ENCODE measurements around the gene HDAC4.

DNA sequence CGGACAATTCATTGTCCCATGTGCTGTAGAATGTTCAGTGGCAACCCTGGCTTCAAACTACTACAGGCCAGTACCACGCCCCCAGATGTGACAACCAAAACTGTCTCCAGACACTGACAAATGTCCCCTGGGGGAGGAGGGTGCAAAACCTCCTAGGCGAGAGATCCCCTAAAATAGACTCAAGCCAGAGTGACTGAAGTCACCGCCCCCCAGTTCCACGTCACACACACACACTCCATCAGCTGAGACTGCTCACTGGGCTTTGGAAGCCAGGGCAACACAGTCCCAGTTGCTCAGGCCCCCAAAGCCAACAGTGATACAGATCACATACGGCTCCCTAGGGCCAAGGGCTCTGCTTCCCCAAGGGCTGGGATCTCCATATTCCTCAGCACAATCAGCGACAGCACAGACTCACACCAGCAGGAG is 19.1 kb downstream of the HDAC4 start:
- TF ChIP-seq SP1 (CRISPR knock-in tag; conservative IDR thresholded peaks at IDR 0.05): no peak
- no peak for TF ChIP-seq ZNF263 (CRISPR knock-in tag; IDR thresholded peaks at IDR 0.05; ENCODE audit: low read depth)
- TF ChIP-seq TEAD1 (CRISPR knock-in tag; IDR thresholded peaks at IDR 0.05): no peak
- TF ChIP-seq, protein P1, sequence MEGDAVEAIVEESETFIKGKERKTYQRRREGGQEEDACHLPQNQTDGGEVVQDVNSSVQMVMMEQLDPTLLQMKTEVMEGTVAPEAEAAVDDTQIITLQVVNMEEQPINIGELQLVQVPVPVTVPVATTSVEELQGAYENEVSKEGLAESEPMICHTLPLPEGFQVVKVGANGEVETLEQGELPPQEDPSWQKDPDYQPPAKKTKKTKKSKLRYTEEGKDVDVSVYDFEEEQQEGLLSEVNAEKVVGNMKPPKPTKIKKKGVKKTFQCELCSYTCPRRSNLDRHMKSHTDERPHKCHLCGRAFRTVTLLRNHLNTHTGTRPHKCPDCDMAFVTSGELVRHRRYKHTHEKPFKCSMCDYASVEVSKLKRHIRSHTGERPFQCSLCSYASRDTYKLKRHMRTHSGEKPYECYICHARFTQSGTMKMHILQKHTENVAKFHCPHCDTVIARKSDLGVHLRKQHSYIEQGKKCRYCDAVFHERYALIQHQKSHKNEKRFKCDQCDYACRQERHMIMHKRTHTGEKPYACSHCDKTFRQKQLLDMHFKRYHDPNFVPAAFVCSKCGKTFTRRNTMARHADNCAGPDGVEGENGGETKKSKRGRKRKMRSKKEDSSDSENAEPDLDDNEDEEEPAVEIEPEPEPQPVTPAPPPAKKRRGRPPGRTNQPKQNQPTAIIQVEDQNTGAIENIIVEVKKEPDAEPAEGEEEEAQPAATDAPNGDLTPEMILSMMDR (IDR thresholded peaks at IDR 0.05): no peak

Data from WTC11 (cell line).